BE2C (cell line): ENCODE measurements around the gene FBXL7.

Experiments
- DNase-seq: peaks from one replicate; pipeline ENCODE4 v3.0.0-alpha.2; 2020
- H3K27me3 ChIP-seq: fragments of 250-450 bp; sonication (Bioruptor Pico); 2 replicates; pipeline ENCODE4 v1.5.1; 2020; ENCODE audit warnings: mild to moderate bottlenecking
- H3K36me3 ChIP-seq: fragments of 250-450 bp; sonication (Bioruptor Pico); 2 replicates; pipeline ENCODE4 v1.5.1; 2020; ENCODE audit warnings: mild to moderate bottlenecking
- H3K4me1 ChIP-seq: fragments of 250-450 bp; sonication (Bioruptor Pico); 2 replicates; pipeline ENCODE4 v1.5.1; 2020
- H3K4me3 ChIP-seq: 2 replicates; pipeline ENCODE4 v1.5.1; 2011; ENCODE audit warnings: low read depth, low read length
- H3K9me3 ChIP-seq: fragments of 250-450 bp; sonication (Bioruptor Pico); 2 replicates; pipeline ENCODE4 v1.5.1; 2020
- TF ChIP-seq, protein P1 (sequence below): IDR thresholded peaks from 2 replicates; pipeline ENCODE4 v1.5.1; 2012; ENCODE audit warnings: mild to moderate bottlenecking, low read depth, low read length

Gene FBXL7

DNA sequence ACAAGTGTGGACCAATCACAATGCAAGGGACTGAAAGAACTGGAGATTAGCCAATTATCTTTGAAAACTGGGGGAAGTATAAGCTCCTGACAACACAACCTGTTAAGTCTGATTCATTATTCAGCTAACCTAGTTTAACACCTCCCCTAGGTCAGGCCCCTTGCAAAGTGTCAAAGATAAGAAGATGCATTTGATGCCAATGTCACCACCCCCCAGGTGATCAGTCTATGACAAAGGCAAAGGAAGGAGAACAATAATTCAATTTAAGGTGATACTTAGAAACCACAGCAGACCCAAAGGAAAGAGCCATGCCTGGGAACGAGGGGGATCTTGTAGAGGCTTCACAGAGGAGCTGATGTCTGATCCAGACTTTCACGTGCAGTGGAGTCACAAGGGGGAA is 137.9 kb downstream of the FBXL7 start:
- H3K9me3 ChIP-seq = no peaks in the 10 kb centered on the region
- no peaks in the 10 kb centered on the region for H3K4me1 ChIP-seq
- DNase-seq = no peak
- TF ChIP-seq, protein P1, sequence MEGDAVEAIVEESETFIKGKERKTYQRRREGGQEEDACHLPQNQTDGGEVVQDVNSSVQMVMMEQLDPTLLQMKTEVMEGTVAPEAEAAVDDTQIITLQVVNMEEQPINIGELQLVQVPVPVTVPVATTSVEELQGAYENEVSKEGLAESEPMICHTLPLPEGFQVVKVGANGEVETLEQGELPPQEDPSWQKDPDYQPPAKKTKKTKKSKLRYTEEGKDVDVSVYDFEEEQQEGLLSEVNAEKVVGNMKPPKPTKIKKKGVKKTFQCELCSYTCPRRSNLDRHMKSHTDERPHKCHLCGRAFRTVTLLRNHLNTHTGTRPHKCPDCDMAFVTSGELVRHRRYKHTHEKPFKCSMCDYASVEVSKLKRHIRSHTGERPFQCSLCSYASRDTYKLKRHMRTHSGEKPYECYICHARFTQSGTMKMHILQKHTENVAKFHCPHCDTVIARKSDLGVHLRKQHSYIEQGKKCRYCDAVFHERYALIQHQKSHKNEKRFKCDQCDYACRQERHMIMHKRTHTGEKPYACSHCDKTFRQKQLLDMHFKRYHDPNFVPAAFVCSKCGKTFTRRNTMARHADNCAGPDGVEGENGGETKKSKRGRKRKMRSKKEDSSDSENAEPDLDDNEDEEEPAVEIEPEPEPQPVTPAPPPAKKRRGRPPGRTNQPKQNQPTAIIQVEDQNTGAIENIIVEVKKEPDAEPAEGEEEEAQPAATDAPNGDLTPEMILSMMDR = no peak
- no peaks in the 10 kb centered on the region for H3K27me3 ChIP-seq
- no peaks in the 10 kb centered on the region for H3K36me3 ChIP-seq
- H3K4me3 ChIP-seq = no peak overlapping the region

DNA sequence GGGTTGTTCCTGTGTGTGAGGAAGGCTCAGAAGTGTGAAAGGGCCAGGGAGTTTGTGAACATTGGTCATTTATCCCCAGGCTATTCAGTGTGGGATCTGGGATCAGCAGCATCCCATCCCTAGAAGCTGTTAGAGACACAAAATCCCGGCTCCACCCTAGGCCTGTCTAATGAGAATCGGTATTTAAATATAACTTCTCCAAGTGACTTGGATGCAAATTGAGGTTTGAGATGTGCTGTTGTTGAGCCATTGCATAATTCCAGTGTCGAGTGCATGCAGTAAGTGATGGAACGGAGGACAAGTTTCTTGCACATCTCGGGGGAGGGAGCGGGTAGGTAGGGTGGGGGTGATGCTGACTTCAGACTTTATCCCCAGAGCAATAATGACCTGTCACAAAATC is 138.3 kb downstream of the FBXL7 start:
- no peaks in the 10 kb centered on the region for H3K36me3 ChIP-seq
- H3K4me1 ChIP-seq = no peaks in the 10 kb centered on the region
- TF ChIP-seq, protein P1 = no peak
- H3K27me3 ChIP-seq = no peaks in the 10 kb centered on the region
- DNase-seq = no peak
- no peak overlapping the region for H3K4me3 ChIP-seq
- no peaks in the 10 kb centered on the region for H3K9me3 ChIP-seq

DNA sequence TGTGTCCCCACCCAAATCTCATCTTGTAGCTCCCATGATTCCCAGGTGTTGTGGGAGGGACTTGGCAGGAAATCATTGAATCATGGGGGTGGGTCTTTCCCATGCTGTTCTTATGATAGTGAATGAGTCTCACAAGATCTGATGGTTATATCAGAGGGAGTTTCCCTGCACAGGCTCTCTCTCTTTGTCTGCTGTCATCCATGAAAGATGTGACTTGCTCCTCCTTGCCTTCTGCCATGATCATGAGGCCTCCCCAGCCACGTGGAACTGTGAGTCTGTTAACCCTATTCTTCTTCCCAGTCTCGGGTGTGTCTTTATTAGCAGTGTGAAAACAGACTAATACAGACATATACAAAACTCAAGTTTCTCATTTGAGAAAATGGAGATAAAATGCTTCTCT is 139.3 kb downstream of the FBXL7 start:
- H3K4me1 ChIP-seq = no peaks in the 10 kb centered on the region

DNA sequence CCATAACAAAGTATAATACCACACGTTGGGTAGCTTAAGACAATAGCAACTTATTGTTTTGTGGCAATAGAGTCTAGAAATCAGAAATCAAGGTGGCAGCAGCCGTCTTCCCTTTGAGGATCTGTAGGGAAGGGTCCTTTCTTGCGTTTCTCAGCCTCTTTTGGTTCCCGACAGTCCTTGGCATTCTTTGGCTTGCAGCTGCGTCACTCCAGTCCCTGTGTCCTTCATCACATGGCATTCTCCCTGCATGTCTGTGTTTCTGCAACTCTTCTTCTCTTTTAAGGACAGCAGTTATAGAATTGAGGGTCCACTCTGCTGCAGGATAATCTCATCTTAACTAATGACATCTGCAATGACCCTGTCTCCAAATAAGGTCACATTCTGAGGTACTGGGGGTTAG is 140.1 kb downstream of the FBXL7 start:
- Histone ChIP-seq H3K9me3 (no peaks in the 10 kb centered on the region), H3K27me3 (no peaks in the 10 kb centered on the region), H3K4me1 (no peaks in the 10 kb centered on the region), H3K36me3 (no peaks in the 10 kb centered on the region), H3K4me3 (no peak overlapping the region)
- TF ChIP-seq, protein P1 = no peak
- DNase-seq = no peak

More for the DNA sequence above, 139.3 kb downstream of the FBXL7 start:
- TF ChIP-seq, protein P1 = no peak
- no peak overlapping the region for H3K4me3 ChIP-seq
- H3K27me3 ChIP-seq = no peaks in the 10 kb centered on the region
- no peaks in the 10 kb centered on the region for H3K36me3 ChIP-seq
- DNase-seq = no peak
- no peaks in the 10 kb centered on the region for H3K9me3 ChIP-seq

DNA sequence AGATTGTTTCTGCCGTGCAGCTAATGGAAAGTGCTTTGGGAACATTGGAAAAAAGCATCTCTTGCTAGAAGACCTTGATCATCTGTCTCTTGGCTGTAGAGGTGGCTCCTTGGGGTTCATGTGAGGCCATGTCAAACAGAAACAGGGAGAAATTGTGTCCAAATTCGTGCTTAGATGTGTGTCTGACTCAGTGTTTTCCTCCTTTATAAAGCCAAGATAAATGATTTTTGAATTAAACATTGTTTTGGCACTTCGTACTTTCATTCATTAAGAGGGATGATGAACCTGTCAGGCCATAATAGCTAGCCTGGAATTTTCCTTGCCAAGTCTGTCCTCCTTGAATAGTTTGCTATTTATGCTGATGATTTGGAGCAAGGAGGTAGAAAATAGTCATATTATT is 143.8 kb downstream of the FBXL7 start:
- TF ChIP-seq, protein P1 = no peak
- H3K4me1 ChIP-seq = no peaks in the 10 kb centered on the region; the same call in 1 of the 2 replicates

DNA sequence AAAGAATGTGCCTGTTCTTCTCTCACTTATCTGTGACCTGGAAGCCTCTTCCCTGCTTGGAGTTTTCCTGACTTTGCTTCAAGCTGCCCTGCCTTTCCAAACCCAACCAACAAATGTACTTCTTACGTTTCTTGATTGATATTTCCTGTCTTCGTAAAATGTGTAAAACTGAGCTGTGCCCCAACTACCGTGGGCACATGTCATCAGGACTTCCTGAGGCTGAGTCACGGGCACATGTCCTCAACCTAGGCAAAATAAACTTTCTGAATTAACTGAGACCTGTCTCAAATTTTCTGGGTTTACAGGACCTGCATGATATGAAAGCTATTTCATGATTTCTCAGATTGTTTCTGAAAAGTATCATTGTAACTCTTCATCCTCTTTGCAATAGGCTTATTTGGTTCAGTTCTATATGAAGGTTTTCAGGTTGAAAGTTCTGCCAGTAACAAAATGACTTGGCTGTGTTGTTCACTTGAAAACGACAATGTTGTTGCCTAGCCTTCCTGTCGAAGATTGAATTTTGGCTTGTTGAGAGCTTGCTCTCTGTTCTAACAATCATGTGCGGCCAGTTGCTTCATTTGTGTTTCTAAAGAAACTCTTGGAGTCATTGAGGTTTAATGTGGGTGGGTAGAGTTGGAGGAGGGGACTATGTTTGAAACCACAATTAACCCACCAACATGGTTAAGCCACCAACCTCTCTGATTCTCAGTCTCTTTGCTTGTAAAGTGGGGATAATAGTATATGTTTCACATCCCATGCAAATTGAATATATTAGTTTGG is 145.6 kb downstream of the FBXL7 start:
- no peak overlapping the region for H3K4me3 ChIP-seq
- TF ChIP-seq, protein P1 = no peak
- DNase-seq = no peak
- no peaks in the 10 kb centered on the region; the same call in 1 of the 2 replicates for H3K4me1 ChIP-seq
- no peaks in the 10 kb centered on the region for H3K27me3 ChIP-seq
- H3K36me3 ChIP-seq = no peaks in the 10 kb centered on the region
- no peaks in the 10 kb centered on the region for H3K9me3 ChIP-seq

More for the DNA sequence above, 143.8 kb downstream of the FBXL7 start:
- Histone ChIP-seq H3K9me3 (no peaks in the 10 kb centered on the region), H3K27me3 (no peaks in the 10 kb centered on the region), H3K4me3 (no peak overlapping the region), H3K36me3 (no peaks in the 10 kb centered on the region)
- DNase-seq = no peak
